Loucy (cell line): ENCODE results near the gene NOCT.
"Not testable (repeated sequence)": the region's sequence is repeated elsewhere in the genome, so short reads cannot be mapped to it uniquely, and the experiment has no call there.

ENCODE experiments used
- H2AFZ ChIP-seq: fragments of 200-600 bp; sonication (generic); 2 replicates; pipeline ENCODE4 v1.6.0; 2016; ENCODE audit warnings: antibody characterized with exemption, mild to moderate bottlenecking, low read length, moderate library complexity
- H3F3A ChIP-seq: fragments of 200-600 bp; 2 replicates; pipeline ENCODE4 v1.6.0; 2016; ENCODE audit warnings: antibody characterized with exemption, low read depth, mild to moderate bottlenecking
- H3K27me3 ChIP-seq: fragments of 200-600 bp; sonication (generic); 2 replicates; pipeline ENCODE4 v1.6.1; 2014; ENCODE audit warnings: low read length, mild to moderate bottlenecking; ENCODE audit not compliant: insufficient read depth, poor library complexity, severe bottlenecking
- H3K36me3 ChIP-seq: fragments of 200-600 bp; sonication (generic); 2 replicates; pipeline ENCODE4 v1.6.1; 2016; ENCODE audit warnings: low read length; ENCODE audit not compliant: insufficient read depth
- H3K4me1 ChIP-seq: fragments of 200-600 bp; sonication (generic); 2 replicates; pipeline ENCODE4 v1.5.1; 2014; ENCODE audit warnings: low read length, mild to moderate bottlenecking; ENCODE audit not compliant: insufficient read depth, poor library complexity, severe bottlenecking
- H3K4me2 ChIP-seq: fragments of 200-600 bp; sonication (generic); 2 replicates; pipeline ENCODE4 v1.6.0; 2014; ENCODE audit warnings: antibody characterized with exemption, low read length, low read depth, mild to moderate bottlenecking; ENCODE audit not compliant: poor library complexity, severe bottlenecking
- H3K4me3 ChIP-seq: fragments of 200-600 bp; sonication (generic); 2 replicates; pipeline ENCODE4 v1.5.1; 2014; ENCODE audit warnings: low read length, mild to moderate bottlenecking, mixed read lengths; ENCODE audit not compliant: poor library complexity, severe bottlenecking
- H3K79me2 ChIP-seq: fragments of 200-600 bp; sonication (generic); 2 replicates; pipeline ENCODE4 v1.6.1; 2014; ENCODE audit warnings: low read length; ENCODE audit not compliant: insufficient read depth
- H3K9ac ChIP-seq: fragments of 200-600 bp; sonication (generic); 2 replicates; pipeline ENCODE4 v1.6.0; 2014; ENCODE audit warnings: mild to moderate bottlenecking, low read depth, low read length, moderate library complexity; ENCODE audit not compliant: poor library complexity, severe bottlenecking
- H3K9me2 ChIP-seq: fragments of 200-600 bp; sonication (generic); replicated peaks from 2 replicates; pipeline ENCODE4 v1.6.1; 2016; ENCODE audit warnings: low read depth, low read length, mixed read lengths
- H3K9me3 ChIP-seq: fragments of 200-600 bp; sonication (generic); 2 replicates; pipeline ENCODE4 v1.6.1; 2014; ENCODE audit warnings: mild to moderate bottlenecking, antibody characterized with exemption, low read length, low read depth; ENCODE audit not compliant: insufficient read depth
- H4K20me1 ChIP-seq: fragments of 200-600 bp; sonication (generic); 2 replicates; pipeline ENCODE4 v1.6.0; 2014; ENCODE audit warnings: antibody characterized with exemption, low read length, mild to moderate bottlenecking; ENCODE audit not compliant: insufficient read depth, poor library complexity, severe bottlenecking
- EZH2phosphoT487 ChIP-seq: fragments of 200-600 bp; IDR thresholded peaks from 2 replicates; pipeline ENCODE4 v1.6.1; 2018; ENCODE audit warnings: antibody characterized with exemption, mild to moderate bottlenecking, moderate library complexity, borderline replicate concordance
- TF ChIP-seq, protein P1 (sequence below): fragments of 200-600 bp; sonication (generic); conservative IDR thresholded peaks from 2 replicates; pipeline ENCODE4 v1.5.1; 2014; ENCODE audit warnings: mild to moderate bottlenecking, antibody characterized with exemption, low read length

NOCT gene

GRCh38 chr4:139018501-139018900 is 2.9 kb downstream of the NOCT start:
- no peak overlapping the region for H2AFZ ChIP-seq
- H4K20me1 ChIP-seq: peaks cover 52% of the 10 kb centered on the region
- H3K4me2 ChIP-seq: peak overlapping the region; percentile 87
- H3K9ac ChIP-seq: peak overlapping the region; percentile 44
- H3F3A ChIP-seq: no peaks in the 10 kb centered on the region
- no peaks in the 10 kb centered on the region for H3K27me3 ChIP-seq
- no peaks in the 10 kb centered on the region for H3K9me3 ChIP-seq
- no peaks in the 10 kb centered on the region for H3K9me2 ChIP-seq
- peaks cover 76% of the 10 kb centered on the region for H3K79me2 ChIP-seq
- no peaks in the 10 kb centered on the region for H3K36me3 ChIP-seq
- peak overlapping the region; percentile 71 for H3K4me3 ChIP-seq
- TF ChIP-seq, protein P1, sequence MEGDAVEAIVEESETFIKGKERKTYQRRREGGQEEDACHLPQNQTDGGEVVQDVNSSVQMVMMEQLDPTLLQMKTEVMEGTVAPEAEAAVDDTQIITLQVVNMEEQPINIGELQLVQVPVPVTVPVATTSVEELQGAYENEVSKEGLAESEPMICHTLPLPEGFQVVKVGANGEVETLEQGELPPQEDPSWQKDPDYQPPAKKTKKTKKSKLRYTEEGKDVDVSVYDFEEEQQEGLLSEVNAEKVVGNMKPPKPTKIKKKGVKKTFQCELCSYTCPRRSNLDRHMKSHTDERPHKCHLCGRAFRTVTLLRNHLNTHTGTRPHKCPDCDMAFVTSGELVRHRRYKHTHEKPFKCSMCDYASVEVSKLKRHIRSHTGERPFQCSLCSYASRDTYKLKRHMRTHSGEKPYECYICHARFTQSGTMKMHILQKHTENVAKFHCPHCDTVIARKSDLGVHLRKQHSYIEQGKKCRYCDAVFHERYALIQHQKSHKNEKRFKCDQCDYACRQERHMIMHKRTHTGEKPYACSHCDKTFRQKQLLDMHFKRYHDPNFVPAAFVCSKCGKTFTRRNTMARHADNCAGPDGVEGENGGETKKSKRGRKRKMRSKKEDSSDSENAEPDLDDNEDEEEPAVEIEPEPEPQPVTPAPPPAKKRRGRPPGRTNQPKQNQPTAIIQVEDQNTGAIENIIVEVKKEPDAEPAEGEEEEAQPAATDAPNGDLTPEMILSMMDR: no peak
- TF ChIP-seq EZH2phosphoT487: no peak
- peaks cover 58% of the 10 kb centered on the region for H3K4me1 ChIP-seq

GRCh38 chr4:139018971-139019758 is 3.6 kb downstream of the NOCT start:
- Histone ChIP-seq H3K27me3 (no peaks in the 10 kb centered on the region), H3K79me2 (peaks cover 83% of the 10 kb centered on the region), H3K9me3 (no peaks in the 10 kb centered on the region), H3K36me3 (no peaks in the 10 kb centered on the region), H3F3A (no peaks in the 10 kb centered on the region), H3K9ac (peak overlapping the region; percentile 44), H3K9me2 (no peaks in the 10 kb centered on the region), H3K4me3 (peak overlapping the region; percentile 71), H4K20me1 (peaks cover 55% of the 10 kb centered on the region), H3K4me2 (peak overlapping the region; percentile 87), H3K4me1 (peaks cover 57% of the 10 kb centered on the region), H2AFZ (no peak overlapping the region)
- TF ChIP-seq EZH2phosphoT487: no peak
- TF ChIP-seq, protein P1: 0 out of 2 replicates have a peak, but pooled peaks have one; percentile 14

DNA sequence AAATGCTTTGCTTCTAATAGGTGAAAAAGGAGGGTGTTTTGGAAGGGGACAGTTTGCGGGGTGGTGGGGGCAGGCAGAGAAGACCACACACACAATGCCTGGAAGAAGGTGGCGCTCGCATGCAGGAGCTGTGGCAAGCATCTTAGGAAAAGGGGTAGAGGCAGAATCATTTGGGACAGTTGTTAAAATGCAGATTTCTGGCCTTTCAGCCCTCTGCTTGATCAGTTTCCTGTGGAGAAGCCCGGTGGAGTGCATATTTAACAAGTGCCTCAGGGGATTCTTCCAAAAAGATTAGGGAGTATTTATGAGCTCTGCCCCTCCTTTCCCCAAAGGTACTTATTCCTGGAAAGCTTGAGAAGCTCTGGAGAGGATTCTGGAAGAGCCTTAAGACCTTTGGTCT is 4.8 kb downstream of the NOCT start:
- Histone ChIP-seq H3K9ac (peak overlapping the region; percentile 44), H3K36me3 (no peaks in the 10 kb centered on the region)

DNA sequence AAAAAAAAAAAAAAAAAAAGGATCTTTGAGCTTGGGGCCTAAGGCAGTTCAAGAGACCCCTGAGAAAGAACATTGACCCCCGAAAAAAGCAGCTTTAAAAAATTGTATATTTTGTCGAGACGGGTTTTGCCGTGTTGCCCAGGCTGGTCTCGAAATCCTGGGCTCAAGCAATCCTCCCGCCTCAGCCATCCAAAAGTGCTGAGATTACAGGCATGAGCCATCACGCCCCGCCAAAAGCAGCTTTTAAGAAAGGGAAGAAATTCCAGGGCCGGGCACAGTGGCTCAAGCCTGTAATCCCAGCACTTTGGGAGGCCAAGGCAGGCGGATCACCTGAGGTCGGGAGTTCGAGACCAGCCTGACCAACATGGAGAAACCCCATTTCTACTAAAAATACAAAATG is 5.5 kb downstream of the NOCT start:
- not testable (repeated sequence) for H3K9ac ChIP-seq

More for the DNA sequence above, 4.8 kb downstream of the NOCT start:
- TF ChIP-seq, protein P1: no peak
- no peak for TF ChIP-seq EZH2phosphoT487
- Histone ChIP-seq H3K4me1 (peaks cover 56% of the 10 kb centered on the region), H3K4me2 (peak overlapping the region; percentile 87), H4K20me1 (peaks cover 66% of the 10 kb centered on the region), H3K9me2 (no peaks in the 10 kb centered on the region), H3K4me3 (peak overlapping the region; percentile 71), H2AFZ (no peak overlapping the region), H3K79me2 (peaks cover 95% of the 10 kb centered on the region), H3F3A (no peaks in the 10 kb centered on the region), H3K9me3 (no peaks in the 10 kb centered on the region), H3K27me3 (no peaks in the 10 kb centered on the region)

More for the DNA sequence above, 5.5 kb downstream of the NOCT start:
- H3K9me2 ChIP-seq, H3K4me3 ChIP-seq, H3K9me3 ChIP-seq, H2AFZ ChIP-seq, H3F3A ChIP-seq, H3K36me3 ChIP-seq, H3K27me3 ChIP-seq: not testable (repeated sequence)
- peaks cover 55% of the 10 kb centered on the region for H3K4me1 ChIP-seq
- peaks cover 100% of the 10 kb centered on the region for H3K79me2 ChIP-seq
- H3K4me2 ChIP-seq: peak overlapping the region; percentile 87
- peaks cover 69% of the 10 kb centered on the region for H4K20me1 ChIP-seq
